ENCODE results near the gene CHAF1B.
"Not testable (repeated sequence)": the region's sequence is repeated elsewhere in the genome, so short reads cannot be mapped to it uniquely, and the experiment has no call there.

Gene CHAF1B

GRCh38 chr21:36377391-36377842, 7.8 kb upstream of the CHAF1B start:
- H3K36me3 Mint-ChIP-seq = peaks cover 4% of the 10 kb centered on the region
- H3K9me3 Mint-ChIP-seq (ENCODE audit: low read depth) = no peaks in the 10 kb centered on the region
- no peak overlapping the region for H3K27ac Mint-ChIP-seq
- H3K4me3 Mint-ChIP-seq = no peak overlapping the region
- no peaks in the 10 kb centered on the region for H3K27me3 Mint-ChIP-seq
- H3K4me1 Mint-ChIP-seq (ENCODE audit: low read depth) = peaks cover 6% of the 10 kb centered on the region

DNA sequence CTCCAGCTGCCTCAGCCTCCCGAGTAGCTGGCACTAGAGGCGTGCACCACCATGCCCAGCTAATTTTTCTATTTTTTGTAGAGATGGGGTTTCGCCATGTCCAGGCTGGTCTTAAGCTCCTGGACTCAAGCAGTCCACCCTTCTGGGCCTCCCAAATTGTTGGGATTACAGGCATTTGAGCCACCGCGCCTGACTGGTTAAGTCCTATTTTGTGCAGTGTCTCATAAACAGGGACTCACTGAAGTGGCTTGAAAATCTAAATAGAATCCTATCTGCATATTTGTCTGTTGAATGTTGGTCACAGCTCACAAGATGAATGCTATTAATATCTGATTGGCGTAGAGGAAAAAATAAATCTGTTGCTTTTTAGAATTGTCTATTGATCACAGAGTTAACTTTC, 5.9 kb upstream of the CHAF1B start:
- Mint-ChIP-seq H3K27ac (no peak overlapping the region), H3K27me3 (no peaks in the 10 kb centered on the region), H3K9me3 (ENCODE audit: low read depth) (no peaks in the 10 kb centered on the region), H3K4me1 (ENCODE audit: low read depth) (peaks cover 6% of the 10 kb centered on the region), H3K36me3 (peaks cover 4% of the 10 kb centered on the region), H3K4me3 (no peak overlapping the region)

GRCh38 chr21:36381841-36382589, 3.2 kb upstream of the CHAF1B start:
- no peak overlapping the region for H3K4me3 Mint-ChIP-seq
- H3K4me1 Mint-ChIP-seq (ENCODE audit: low read depth) = peaks cover 8% of the 10 kb centered on the region
- no peaks in the 10 kb centered on the region for H3K36me3 Mint-ChIP-seq
- peak overlapping the region; percentile 84 for H3K27ac Mint-ChIP-seq
- H3K27me3 Mint-ChIP-seq = no peaks in the 10 kb centered on the region
- H3K9me3 Mint-ChIP-seq (ENCODE audit: low read depth) = no peaks in the 10 kb centered on the region

DNA sequence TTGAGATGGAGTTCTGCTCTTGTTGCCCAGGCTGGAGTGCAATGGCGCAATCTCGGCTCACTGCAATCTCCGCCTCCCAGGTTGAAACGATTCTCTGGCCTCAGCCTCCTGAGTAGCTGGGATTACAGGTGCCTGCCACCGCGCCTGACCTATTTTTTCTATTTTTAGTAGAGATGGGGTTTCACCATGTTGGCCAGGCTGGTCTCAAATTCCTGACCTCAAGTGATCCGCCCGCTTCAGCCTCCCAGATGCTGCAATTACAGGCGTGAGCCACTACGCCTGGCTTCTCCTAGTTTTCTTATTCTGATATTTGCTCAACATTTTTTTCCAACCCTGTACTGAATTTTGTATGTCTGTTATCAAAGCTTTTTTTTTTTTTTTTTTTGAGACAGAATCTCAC, 2.5 kb upstream of the CHAF1B start:
- H3K27ac Mint-ChIP-seq; H3K36me3 Mint-ChIP-seq; H3K4me3 Mint-ChIP-seq; H3K9me3 Mint-ChIP-seq (ENCODE audit: low read depth); H3K27me3 Mint-ChIP-seq: not testable (repeated sequence)
- H3K4me1 Mint-ChIP-seq (ENCODE audit: low read depth) = peaks cover 12% of the 10 kb centered on the region

DNA sequence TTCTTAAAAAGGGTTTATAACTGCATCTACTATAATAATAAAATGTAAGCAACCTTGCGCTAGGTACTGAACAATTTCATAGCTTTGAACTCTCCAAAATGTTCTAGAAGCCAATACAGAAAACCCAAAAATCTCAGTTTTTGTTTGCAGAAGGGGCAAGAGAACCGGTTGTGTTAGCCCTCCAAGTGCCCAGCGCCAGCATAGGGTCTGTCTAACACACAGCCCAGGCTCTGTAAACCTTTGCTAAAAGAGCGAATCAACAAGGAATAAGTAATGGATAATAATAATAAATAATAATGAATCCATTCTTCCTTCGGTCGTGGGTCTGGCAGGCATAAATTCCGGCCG, 333 bp upstream of the CHAF1B start:
- Mint-ChIP-seq H3K4me1 (ENCODE audit: low read depth) (peaks cover 10% of the 10 kb centered on the region), H3K9me3 (ENCODE audit: low read depth) (no peaks in the 10 kb centered on the region), H3K4me3 (peak overlapping the region; percentile 44), H3K27ac (no peak overlapping the region), H3K36me3 (peaks cover 4% of the 10 kb centered on the region), H3K27me3 (no peaks in the 10 kb centered on the region)

DNA sequence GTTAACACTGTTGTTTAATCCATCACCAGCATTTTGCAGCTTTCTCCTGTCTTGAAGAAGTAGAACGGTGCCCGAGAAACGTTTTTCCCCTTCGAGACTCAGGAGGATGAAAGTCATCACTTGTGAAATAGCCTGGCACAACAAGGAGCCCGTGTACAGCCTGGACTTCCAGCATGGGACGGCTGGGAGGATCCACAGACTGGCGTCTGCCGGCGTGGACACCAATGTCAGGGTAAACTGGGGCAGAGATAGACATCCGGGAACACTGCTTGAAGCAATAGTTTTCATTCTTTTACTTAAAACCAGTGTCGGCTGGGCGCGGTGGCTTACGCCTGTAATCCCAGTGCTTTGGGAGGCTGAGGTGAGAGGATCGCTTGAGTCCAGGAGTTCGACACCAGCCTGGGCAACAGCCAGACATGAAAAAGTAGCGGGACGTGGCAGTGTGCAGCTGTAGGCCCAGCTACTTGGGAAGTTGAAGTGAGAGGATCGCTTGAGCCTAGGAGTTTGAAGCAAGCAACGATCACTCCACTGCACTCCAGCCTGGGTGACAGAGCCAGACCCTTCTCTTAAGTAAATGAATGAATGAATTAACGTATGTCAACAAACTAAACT, 945 bp downstream of the CHAF1B start:
- Mint-ChIP-seq H3K4me1 (ENCODE audit: low read depth) (peaks cover 10% of the 10 kb centered on the region), H3K27me3 (no peaks in the 10 kb centered on the region), H3K36me3 (peaks cover 4% of the 10 kb centered on the region), H3K4me3 (peak overlapping the region; percentile 87), H3K27ac (peak overlapping the region; percentile 28), H3K9me3 (ENCODE audit: low read depth) (no peaks in the 10 kb centered on the region)

- Mint-ChIP-seq H3K4me3 (no peak overlapping the region), H3K4me1 (ENCODE audit: low read depth) (peaks cover 5% of the 10 kb centered on the region), H3K9me3 (ENCODE audit: low read depth) (no peaks in the 10 kb centered on the region), H3K27me3 (no peaks in the 10 kb centered on the region), H3K27ac (no peak overlapping the region), H3K36me3 (peaks cover 6% of the 10 kb centered on the region)
Measured at GRCh38 chr21:36388096-36388495, 2.9 kb downstream of the CHAF1B start.

GRCh38 chr21:36388835-36389234, 3.6 kb downstream of the CHAF1B start:
- Mint-ChIP-seq H3K36me3 (peaks cover 6% of the 10 kb centered on the region), H3K27ac (no peak overlapping the region), H3K27me3 (no peaks in the 10 kb centered on the region), H3K4me1 (ENCODE audit: low read depth) (peaks cover 5% of the 10 kb centered on the region), H3K9me3 (ENCODE audit: low read depth) (no peaks in the 10 kb centered on the region), H3K4me3 (no peak overlapping the region)

DNA sequence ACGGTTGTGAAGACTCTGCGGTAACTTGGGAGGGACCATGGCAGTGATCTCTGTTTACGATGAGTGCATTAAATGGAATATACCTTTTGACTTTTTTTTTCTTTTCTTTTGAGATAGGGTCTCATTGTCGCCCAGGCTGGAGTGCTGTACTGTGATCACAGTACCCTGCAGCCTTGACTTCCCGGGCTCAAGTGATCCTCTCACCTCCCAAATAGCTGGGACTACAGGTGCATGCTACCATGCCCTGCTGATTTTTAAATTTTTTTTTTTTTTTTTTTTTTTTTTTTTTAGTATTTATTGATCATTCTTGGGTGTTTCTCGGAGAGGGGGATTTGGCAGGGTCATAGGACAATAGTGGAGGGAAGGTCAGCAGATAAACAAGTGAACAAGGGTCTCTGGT, 6.5 kb downstream of the CHAF1B start:
- H3K27me3 Mint-ChIP-seq; H3K9me3 Mint-ChIP-seq (ENCODE audit: low read depth); H3K4me1 Mint-ChIP-seq (ENCODE audit: low read depth); H3K4me3 Mint-ChIP-seq; H3K27ac Mint-ChIP-seq: not testable (repeated sequence)
- peaks cover 10% of the 10 kb centered on the region for H3K36me3 Mint-ChIP-seq

- H3K36me3 Mint-ChIP-seq = peaks cover 22% of the 10 kb centered on the region
- H3K4me1 Mint-ChIP-seq (ENCODE audit: low read depth) = no peaks in the 10 kb centered on the region
Measured at GRCh38 chr21:36395353-36396111, 10.3 kb downstream of the CHAF1B start.

GRCh38 chr21:36396325-36396724, 11.1 kb downstream of the CHAF1B start:
- H3K36me3 Mint-ChIP-seq = peaks cover 22% of the 10 kb centered on the region
- H3K27me3 Mint-ChIP-seq = no peaks in the 10 kb centered on the region
- H3K4me1 Mint-ChIP-seq (ENCODE audit: low read depth) = no peaks in the 10 kb centered on the region
- H3K27ac Mint-ChIP-seq = no peak overlapping the region
- no peaks in the 10 kb centered on the region for H3K9me3 Mint-ChIP-seq (ENCODE audit: low read depth)
- no peak overlapping the region for H3K4me3 Mint-ChIP-seq

More at GRCh38 chr21:36395353-36396111, 10.3 kb downstream of the CHAF1B start:
- Mint-ChIP-seq H3K27me3 (no peaks in the 10 kb centered on the region), H3K27ac (no peak overlapping the region), H3K4me3 (no peak overlapping the region), H3K9me3 (ENCODE audit: low read depth) (no peaks in the 10 kb centered on the region)

DNA sequence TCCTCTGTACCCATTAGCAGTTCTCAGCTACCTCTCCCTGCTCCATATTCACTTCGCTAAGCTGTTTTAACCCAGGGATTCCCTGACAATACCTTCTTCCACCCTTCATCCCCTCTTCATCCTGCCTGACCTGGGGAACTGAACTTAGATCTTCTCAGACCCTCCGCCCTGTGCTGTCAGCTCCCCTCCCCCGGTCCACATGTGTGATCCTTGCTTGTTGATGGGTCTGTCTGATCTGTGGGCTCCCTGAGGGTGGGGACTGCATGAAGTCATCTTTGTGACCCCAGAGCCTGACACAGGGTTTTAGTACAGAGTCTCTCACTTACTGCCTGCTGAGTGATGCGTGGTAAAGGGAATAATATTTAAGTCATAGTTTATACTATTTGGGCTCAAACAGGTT, 11.8 kb downstream of the CHAF1B start:
- Mint-ChIP-seq H3K27me3 (no peaks in the 10 kb centered on the region), H3K4me1 (ENCODE audit: low read depth) (no peaks in the 10 kb centered on the region), H3K27ac (no peak overlapping the region), H3K4me3 (no peak overlapping the region), H3K36me3 (peaks cover 21% of the 10 kb centered on the region), H3K9me3 (ENCODE audit: low read depth) (no peaks in the 10 kb centered on the region)

- no peak overlapping the region for H3K4me3 Mint-ChIP-seq
- H3K4me1 Mint-ChIP-seq (ENCODE audit: low read depth) = no peaks in the 10 kb centered on the region
- H3K9me3 Mint-ChIP-seq (ENCODE audit: low read depth) = no peaks in the 10 kb centered on the region
- no peaks in the 10 kb centered on the region for H3K27me3 Mint-ChIP-seq
- peaks cover 20% of the 10 kb centered on the region for H3K36me3 Mint-ChIP-seq
- H3K27ac Mint-ChIP-seq = no peak overlapping the region
Measured at GRCh38 chr21:36397606-36398005, 12.4 kb downstream of the CHAF1B start.

- H3K27ac Mint-ChIP-seq; H3K27me3 Mint-ChIP-seq; H3K9me3 Mint-ChIP-seq (ENCODE audit: low read depth); H3K4me1 Mint-ChIP-seq (ENCODE audit: low read depth); H3K4me3 Mint-ChIP-seq: not testable (repeated sequence)
- peaks cover 21% of the 10 kb centered on the region for H3K36me3 Mint-ChIP-seq
Measured at GRCh38 chr21:36399736-36400135, 14.5 kb downstream of the CHAF1B start.

DNA sequence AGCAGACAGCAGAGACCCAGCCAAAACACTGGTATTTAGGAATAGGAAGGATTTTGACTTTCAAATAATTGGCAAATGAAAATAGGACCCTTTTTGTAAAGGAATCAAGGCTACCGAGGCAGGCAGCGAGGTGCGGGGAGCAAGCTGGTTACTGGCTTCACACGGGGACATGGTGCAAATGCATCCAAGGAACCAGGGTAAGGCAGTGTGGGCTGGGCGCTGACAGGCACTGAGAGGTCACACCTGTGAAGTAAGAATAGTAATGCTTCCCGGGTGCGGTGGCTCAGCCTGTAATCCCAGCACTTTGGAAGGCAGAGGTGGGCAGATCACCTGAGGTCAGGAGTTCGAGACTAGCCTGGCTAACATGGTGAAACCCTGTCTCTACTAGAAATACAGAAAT, 15.5 kb downstream of the CHAF1B start:
- H3K4me3 Mint-ChIP-seq = no peak overlapping the region
- H3K36me3 Mint-ChIP-seq = peaks cover 21% of the 10 kb centered on the region
- no peak overlapping the region for H3K27ac Mint-ChIP-seq
- no peaks in the 10 kb centered on the region for H3K9me3 Mint-ChIP-seq (ENCODE audit: low read depth)
- no peaks in the 10 kb centered on the region for H3K4me1 Mint-ChIP-seq (ENCODE audit: low read depth)
- no peaks in the 10 kb centered on the region for H3K27me3 Mint-ChIP-seq

All from activated naive CD8-positive, alpha-beta T cell (primary cell).